Measurements from ENCODE around the gene HIBADH. TPM values are rescaled to one million over a fixed set of nuclear protein-coding genes. Genes with fewer than 3 reads are reported as not detected.

HIBADH gene
- total RNA-seq, 1 experiment from 2014 or later = 23.2 TPM

GRCh38 chr7:27655184-27655583 is 7.5 kb downstream of the HIBADH start:
- no peak overlapping the region for H2BK15ac ChIP-seq (ENCODE audit: low read depth, low read length)
- H3K4ac ChIP-seq (ENCODE audit: low read depth, low read length) = no peak overlapping the region
- no peak for DNase-seq
- no CpG with 5 or more reads among the region's 1 CpG for WGBS (ENCODE audit: extremely low coverage, insufficient read length, low lambda C conversion rate)
- no peak overlapping the region for H4K8ac ChIP-seq (replicated peaks; ENCODE audit: insufficient read length, low read depth, low read length)
- no peak overlapping the region for H3K27ac ChIP-seq (ENCODE audit: insufficient read length, low read depth, low read length)
- H2BK120ac ChIP-seq (ENCODE audit: low read depth, low read length, poor library complexity, severe bottlenecking) = no peak overlapping the region
- no peak overlapping the region for H3K4me2 ChIP-seq (ENCODE audit: insufficient read depth, insufficient read length, low read length)
- no peak overlapping the region for H2BK12ac ChIP-seq (ENCODE audit: insufficient read length, low read depth, low read length)
- no peak overlapping the region for H4K5ac ChIP-seq (ENCODE audit: insufficient read length, low read depth, low read length)
- H3K4me1 Mint-ChIP-seq = peaks cover 0 to 5% of the 10 kb centered on the region in 2 experiments; a peak in 2 of 4 replicates
- H3K9ac ChIP-seq (ENCODE audit: extremely low read depth, insufficient read length, low read length) = no peak overlapping the region
- no peaks in the 10 kb centered on the region for H3K27me3 Mint-ChIP-seq (ENCODE audit: low read depth)
- no peak overlapping the region for H4K91ac ChIP-seq (ENCODE audit: insufficient read length, low read depth, low read length)
- H3K23me2 ChIP-seq (ENCODE audit: insufficient read length, low read depth, low read length, poor library complexity, severe bottlenecking) = no peaks in the 10 kb centered on the region
- no peak overlapping the region for H3K14ac ChIP-seq (ENCODE audit: insufficient read depth, low read length)
- no peaks in the 10 kb centered on the region for H3K4me1 ChIP-seq (ENCODE audit: insufficient read depth, low read length)
- no peak overlapping the region for H3K4me3 Mint-ChIP-seq
- H3K56ac ChIP-seq (ENCODE audit: insufficient read length, low read depth, low read length) = no peak overlapping the region
- no peaks in the 10 kb centered on the region for H3K79me2 ChIP-seq (ENCODE audit: insufficient read depth, low read length)
- H4K20me1 ChIP-seq (ENCODE audit: control insufficient read depth, insufficient read depth, insufficient read length) = no peaks in the 10 kb centered on the region
- no peak overlapping the region for H3K23ac ChIP-seq (ENCODE audit: insufficient read length, low read depth, low read length)
- no peaks in the 10 kb centered on the region for H3K9me3 Mint-ChIP-seq
- no peaks in the 10 kb centered on the region for H3K27me3 ChIP-seq (ENCODE audit: insufficient read depth, low read length)
- H2AFZ ChIP-seq (ENCODE audit: low read length) = no peak overlapping the region
- H2AK5ac ChIP-seq (ENCODE audit: insufficient read length, low read length) = no peak overlapping the region
- peaks cover 0 to 21% (median 0%) of the 10 kb centered on the region in 3 experiments; a peak in 4 of 7 replicates for H3K36me3 Mint-ChIP-seq (ENCODE audit: insufficient read depth in 1 of 3, low read depth in 3 of 3)
- no peak overlapping the region for H2BK20ac ChIP-seq (ENCODE audit: low read depth, low read length, poor library complexity, severe bottlenecking)
- no peak overlapping the region for H2BK5ac ChIP-seq (ENCODE audit: insufficient read length, low read length)
- H3K9me3 ChIP-seq (ENCODE audit: control insufficient read depth, low read depth, low read length) = no peaks in the 10 kb centered on the region
- no peak overlapping the region for H3K18ac ChIP-seq (ENCODE audit: insufficient read length, low read depth, low read length)
- TF ChIP-seq CTCF (conservative IDR thresholded peaks at IDR 0.05) = no peak
- no peak overlapping the region for H3T11ph ChIP-seq (ENCODE audit: low read length)
- H3K27ac Mint-ChIP-seq = no peak overlapping the region
- no peaks in the 10 kb centered on the region for H3K79me1 ChIP-seq (ENCODE audit: insufficient read depth, low read depth, low read length, poor library complexity, severe bottlenecking)

Data from H9 (cell line).